LNCaP clone FGC (cell line): Measurements from ENCODE around the gene CHAD.

Source experiments
- DNase-seq: peaks from one replicate; pipeline ENCODE4 v3.0.0-alpha.2; 2011; ENCODE audit warnings: low read depth
- H3K4me3 ChIP-seq: 2 replicates; pipeline ENCODE4 v1.5.1; 2011; ENCODE audit warnings: mild to moderate bottlenecking, low read depth, low read length, control low read depth
- TF ChIP-seq, protein P1 (sequence below): IDR thresholded peaks from 2 replicates; pipeline ENCODE4 v1.5.1; 2012; ENCODE audit warnings: mild to moderate bottlenecking; ENCODE audit not compliant: control insufficient read depth, insufficient read depth; ENCODE audit errors: extremely low read depth

The CHAD gene

DNA sequence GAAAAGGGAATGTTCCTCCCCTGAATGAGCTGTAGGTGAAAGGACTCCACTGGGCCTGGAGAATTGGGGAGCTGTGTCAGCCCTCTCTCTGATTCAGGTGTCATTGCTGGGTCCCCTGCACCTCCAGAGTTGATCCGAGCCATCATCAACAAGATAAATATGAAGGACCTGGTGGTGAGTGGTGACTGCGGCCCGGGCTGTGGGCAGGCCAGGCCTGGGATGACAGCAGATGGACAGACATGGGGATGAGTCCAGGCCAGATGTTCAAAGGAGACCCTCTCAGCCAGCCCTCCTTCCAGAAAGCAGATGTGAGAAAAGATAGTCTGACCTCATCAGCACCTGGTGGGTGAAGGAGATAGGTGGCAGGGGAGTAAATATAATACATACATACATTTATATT lies 4.6 kb downstream of the CHAD start:
- no peak overlapping the region for H3K4me3 ChIP-seq
- TF ChIP-seq, protein P1, sequence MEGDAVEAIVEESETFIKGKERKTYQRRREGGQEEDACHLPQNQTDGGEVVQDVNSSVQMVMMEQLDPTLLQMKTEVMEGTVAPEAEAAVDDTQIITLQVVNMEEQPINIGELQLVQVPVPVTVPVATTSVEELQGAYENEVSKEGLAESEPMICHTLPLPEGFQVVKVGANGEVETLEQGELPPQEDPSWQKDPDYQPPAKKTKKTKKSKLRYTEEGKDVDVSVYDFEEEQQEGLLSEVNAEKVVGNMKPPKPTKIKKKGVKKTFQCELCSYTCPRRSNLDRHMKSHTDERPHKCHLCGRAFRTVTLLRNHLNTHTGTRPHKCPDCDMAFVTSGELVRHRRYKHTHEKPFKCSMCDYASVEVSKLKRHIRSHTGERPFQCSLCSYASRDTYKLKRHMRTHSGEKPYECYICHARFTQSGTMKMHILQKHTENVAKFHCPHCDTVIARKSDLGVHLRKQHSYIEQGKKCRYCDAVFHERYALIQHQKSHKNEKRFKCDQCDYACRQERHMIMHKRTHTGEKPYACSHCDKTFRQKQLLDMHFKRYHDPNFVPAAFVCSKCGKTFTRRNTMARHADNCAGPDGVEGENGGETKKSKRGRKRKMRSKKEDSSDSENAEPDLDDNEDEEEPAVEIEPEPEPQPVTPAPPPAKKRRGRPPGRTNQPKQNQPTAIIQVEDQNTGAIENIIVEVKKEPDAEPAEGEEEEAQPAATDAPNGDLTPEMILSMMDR: no peak
- no peak for DNase-seq

DNA sequence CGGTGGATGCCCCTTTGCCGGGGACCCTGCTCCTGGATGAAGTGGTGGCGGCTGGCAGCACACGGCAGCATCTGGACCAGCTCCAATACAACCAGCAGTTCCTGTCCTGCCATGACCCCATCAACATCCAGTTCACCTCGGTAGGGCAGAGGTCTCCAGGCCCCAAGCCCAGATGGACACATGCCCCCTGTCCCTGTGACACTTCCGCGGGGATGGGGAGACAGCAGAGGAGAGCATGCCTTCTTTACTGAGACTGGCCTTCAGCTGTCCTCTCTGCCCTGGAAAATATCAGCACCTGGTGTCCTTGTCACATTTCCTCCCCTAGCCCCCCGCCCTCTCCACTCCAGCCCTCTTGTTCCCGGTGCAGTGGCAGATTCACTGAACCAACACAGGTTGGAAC lies 6.2 kb downstream of the CHAD start:
- TF ChIP-seq, protein P1: no peak
- no peak overlapping the region for H3K4me3 ChIP-seq
- no peak for DNase-seq

DNA sequence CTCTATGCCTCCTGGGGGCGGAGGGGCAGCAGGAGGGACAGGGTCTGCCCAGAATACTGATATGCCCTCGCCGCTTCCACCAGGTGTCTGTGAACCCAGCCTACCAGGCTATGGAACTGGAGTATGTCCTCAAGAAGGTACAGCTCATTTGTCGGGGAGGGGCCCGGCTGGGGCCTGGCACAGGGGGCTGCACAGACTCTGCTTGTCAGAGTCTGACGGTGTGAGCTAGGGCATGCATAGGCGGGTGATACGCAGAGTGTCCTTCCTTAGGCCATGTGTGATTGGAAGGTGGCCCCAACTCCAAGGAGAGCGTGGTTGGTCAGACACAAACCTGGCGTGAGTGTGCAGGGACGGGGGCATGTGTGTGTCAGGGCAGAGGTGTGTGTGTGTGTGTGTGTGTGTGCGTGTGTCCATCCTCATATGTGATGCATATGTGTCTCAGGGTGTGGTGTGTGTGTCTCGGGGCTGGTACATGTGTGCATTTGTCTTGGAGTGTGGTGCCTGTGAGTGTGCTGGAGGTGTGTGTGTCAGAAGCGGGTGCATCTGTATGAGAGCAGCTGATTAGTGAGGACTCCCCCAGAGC lies 7.0 kb downstream of the CHAD start:
- TF ChIP-seq, protein P1: no peak
- no peak overlapping the region for H3K4me3 ChIP-seq
- DNase-seq: no peak

DNA sequence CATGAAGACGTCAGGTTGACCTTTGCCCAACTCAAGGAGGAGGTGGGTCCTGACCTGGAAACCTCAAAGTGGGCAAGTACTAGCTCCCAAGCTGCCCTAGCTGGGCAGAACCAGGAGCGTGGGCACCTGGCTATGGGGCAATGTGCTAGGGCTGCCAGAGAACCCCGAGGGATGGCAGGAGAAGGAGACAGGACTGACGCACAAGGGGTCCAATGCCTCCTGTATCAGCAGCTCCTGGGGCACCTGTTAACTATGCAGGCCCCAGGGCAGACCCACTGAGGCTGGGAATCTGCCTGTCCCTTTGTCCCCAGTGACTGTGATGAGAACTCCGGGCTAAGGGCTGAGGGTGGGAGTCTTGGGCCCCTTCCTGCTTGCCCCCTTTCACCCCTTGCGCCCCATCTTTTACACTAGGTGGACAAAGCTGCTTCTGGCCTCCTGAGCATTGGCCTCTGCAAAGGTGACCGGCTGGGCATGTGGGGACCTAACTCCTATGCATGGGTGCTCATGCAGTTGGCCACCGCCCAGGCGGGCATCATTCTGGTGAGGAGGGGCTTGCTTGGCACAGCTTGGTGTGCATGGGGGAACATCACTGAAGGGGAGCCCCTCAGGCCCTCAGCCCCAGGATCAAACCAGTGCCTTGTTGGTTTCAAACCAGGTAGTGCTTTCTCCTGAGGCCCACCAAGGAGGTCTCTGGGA lies 7.7 kb downstream of the CHAD start:
- no peak for DNase-seq
- TF ChIP-seq, protein P1: no peak
- no peak overlapping the region for H3K4me3 ChIP-seq

DNA sequence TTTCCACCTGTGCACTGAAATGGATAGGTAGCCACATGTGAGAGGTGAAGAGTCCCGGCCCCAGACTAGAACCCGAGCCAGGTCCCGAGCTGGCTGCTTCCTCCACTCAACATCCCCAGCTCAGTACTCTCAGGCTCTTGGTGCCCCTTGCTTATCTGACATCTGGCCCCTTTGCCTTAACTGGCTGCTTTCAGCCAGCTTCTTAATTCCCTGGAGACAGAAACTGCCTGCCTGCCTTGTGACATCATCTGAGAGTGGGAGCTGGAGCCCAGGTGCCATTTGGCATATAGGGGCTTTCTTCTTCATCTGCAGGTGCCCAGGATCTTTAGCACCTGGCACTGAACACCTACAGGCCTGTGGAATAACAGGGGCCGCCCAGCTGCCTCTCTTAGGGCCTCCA lies 8.9 kb downstream of the CHAD start:
- TF ChIP-seq, protein P1: no peak
- H3K4me3 ChIP-seq: no peak overlapping the region
- DNase-seq: no peak

DNA sequence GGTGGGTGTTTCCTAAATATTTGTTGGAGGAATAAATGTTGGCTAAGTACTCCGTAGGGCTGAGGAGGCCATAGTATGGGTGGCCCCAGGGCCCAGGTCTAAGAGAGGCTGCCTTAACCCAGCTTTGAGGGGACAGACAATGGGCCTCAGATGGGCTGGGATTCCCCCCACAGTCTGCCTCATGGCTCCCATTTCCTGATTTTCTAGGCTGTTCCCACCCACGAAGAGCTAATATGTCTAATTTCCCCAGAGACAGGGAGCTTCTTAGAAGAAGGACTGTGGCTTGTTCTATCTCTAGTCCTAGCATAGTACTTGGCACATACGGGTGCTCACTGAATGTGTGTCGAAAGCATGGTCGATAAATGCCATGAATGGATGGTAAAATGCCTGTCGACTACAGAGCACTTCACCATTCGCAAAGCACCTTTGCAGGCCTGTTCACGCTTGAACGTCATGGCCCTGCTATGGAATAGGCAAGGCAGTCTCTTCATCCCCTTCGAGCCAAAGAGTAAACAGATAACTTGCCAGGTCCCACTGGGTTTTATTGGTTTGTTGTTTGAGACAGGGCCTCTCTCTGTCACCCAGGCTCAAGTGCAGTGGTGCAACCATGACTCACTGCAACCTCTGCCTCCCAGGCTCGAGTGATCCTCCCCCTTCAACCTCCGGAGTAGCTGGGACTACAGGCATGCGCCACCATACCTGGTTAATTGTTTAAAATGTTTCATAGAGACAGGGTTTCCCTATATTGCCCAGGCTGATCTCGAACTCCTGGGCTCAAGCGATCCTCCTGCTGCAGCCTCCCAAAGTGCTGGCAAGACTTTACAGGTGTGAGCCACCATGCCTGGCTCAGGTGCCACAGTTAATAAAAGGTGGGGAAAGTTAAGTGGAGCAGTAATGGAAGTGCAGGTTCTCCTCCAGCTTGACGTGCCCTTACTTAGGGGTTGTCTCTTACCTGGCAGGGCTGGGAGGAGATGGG lies 9.7 kb downstream of the CHAD start:
- no peak overlapping the region for H3K4me3 ChIP-seq
- peak; percentile 89 for DNase-seq
- TF ChIP-seq, protein P1: no peak
